Activated naive CD4-positive, alpha-beta T cell treated with anti-CD3 and anti-CD28 coated beads for 36 hours (primary cell): Measurements from ENCODE around the gene TM4SF18. TPM values are rescaled to one million over a fixed set of nuclear protein-coding genes. Genes with fewer than 3 reads are reported as not detected.

Experiments used
- CTCF ChIA-PET: fragments of 350-600 bp; sonication (Branson Sonifier 250); formaldehyde crosslinking; loops from one replicate; lab custom pipeline; 2021; ENCODE audit warnings: antibody characterized with exemption; lab: Charles Lee
- DNase-seq: peaks from one replicate; pipeline ENCODE4 v3.0.0-alpha.2; 2020
- H3K27ac Mint-ChIP-seq: one replicate; pipeline ENCODE4 v1.8.0; 2021; ENCODE audit warnings: mild to moderate bottlenecking, mixed read lengths
- H3K27me3 Mint-ChIP-seq: one replicate; pipeline ENCODE4 v1.8.0; 2021; ENCODE audit warnings: low read depth, mixed read lengths
- H3K36me3 Mint-ChIP-seq: one replicate; pipeline ENCODE4 v1.8.0; 2021; ENCODE audit warnings: low read depth, mixed read lengths
- H3K4me1 Mint-ChIP-seq: one replicate; pipeline ENCODE4 v1.8.0; 2021; ENCODE audit warnings: low read depth, mixed read lengths
- H3K4me3 Mint-ChIP-seq: one replicate; pipeline ENCODE4 v1.8.0; 2021; ENCODE audit warnings: mild to moderate bottlenecking, moderate library complexity, mixed read lengths
- H3K9me3 Mint-ChIP-seq: one replicate; pipeline ENCODE4 v1.8.0; 2021; ENCODE audit warnings: mixed read lengths
- intact Hi-C: fragments of 100-400 bp; cut with micrococcal nuclease; formaldehyde crosslinking; loops from one replicate; pipeline ENCODE4 v1.15.1; 2023
- total RNA-seq, 2 experiments: library from RNA; stranded (reverse); gene quantifications; one replicate each; pipeline ENCODE4 v1.2.3, GENCODE V29; 2021

TM4SF18 gene
- total RNA-seq, 2 experiments from 2014 or later: not detected

GRCh38 chr3:149269687-149270086 is 63.7 kb downstream of the TM4SF18 start:
- Mint-ChIP-seq H3K36me3 (no peaks in the 10 kb centered on the region), H3K27me3 (no peaks in the 10 kb centered on the region), H3K4me1 (no peaks in the 10 kb centered on the region), H3K4me3 (no peak overlapping the region), H3K27ac (no peak overlapping the region), H3K9me3 (no peaks in the 10 kb centered on the region)
- CTCF ChIA-PET: interaction anchor here (2.5 kb wide), 1 partner anchor 149 kb away, joined by 14 read pairs; no protein-coding TSS in a partner anchor
- intact Hi-C loops: no loop called here
- DNase-seq: no peak

Other genes with a start within 250 kb of the TM4SF18 start
- 10 to 100 TPM; 22.0 to 22.6 TPM for gene HLTF, start 247.1 kb downstream of the TM4SF18 start, total RNA-seq
- 10 to 100 TPM; 11.5 to 13.5 TPM for gene HPS3, start 204.0 kb downstream of the TM4SF18 start, total RNA-seq
- not detected for gene CP, start 111.8 kb downstream of the TM4SF18 start, total RNA-seq
- gene TM4SF1, start 44.0 kb upstream of the TM4SF18 start, total RNA-seq: not detected
- gene TM4SF4, start 141.1 kb upstream of the TM4SF18 start, total RNA-seq: not detected